ENCODE results near the gene AREL1. TPM values are rescaled to one million over a fixed set of nuclear protein-coding genes. Genes with fewer than 3 reads are reported as not detected.

Gene AREL1
- total RNA-seq, 4 donors from 2014 or later, result 45.6 to 61.1 (median 50.4) TPM

DNA sequence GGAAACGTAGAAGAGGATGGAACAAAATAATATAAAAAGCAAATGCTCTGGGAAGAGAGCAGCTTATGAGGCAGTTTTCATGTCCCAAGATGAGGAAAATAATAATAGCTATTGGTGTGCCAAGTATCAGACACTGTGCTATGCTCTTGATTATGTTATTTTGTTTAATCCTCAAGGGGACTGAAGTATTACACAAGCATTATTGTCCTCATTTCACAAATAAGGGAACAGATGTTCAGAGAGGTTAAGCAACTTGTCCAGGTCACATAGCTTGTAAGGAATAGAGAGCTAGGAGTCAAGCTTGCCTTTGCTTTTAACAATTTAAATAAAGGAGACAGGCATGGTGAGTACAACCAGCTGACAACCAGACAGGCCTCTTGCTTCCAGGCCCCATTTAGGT is 73.9 kb downstream of the AREL1 start:
- no peak for TF ChIP-seq CTCF (IDR thresholded peaks at IDR 0.05)
- no peak for TF ChIP-seq POLR2A (IDR thresholded peaks at IDR 0.05)
- Histone ChIP-seq H3K4me3 (replicated peaks in 1 of 3) (no peak overlapping the region), H3K4me1 (no peaks in the 10 kb centered on the region), H3K27me3 (no peaks in the 10 kb centered on the region), H3K36me3 (no peaks in the 10 kb centered on the region), H3K27ac (no peak overlapping the region), H3K9me3 (no peaks in the 10 kb centered on the region)
- WGBS, 2 donors, result 83 to 87% methylated on average over 1 of the region's 1 CpG
- DNase-seq, result no peak
- intact Hi-C loops (cut with DNase I), result no loop called here

- no peaks in the 10 kb centered on the region for H3K27me3 ChIP-seq
- no peaks in the 10 kb centered on the region for H3K9me3 ChIP-seq
- no peak for TF ChIP-seq POLR2A (IDR thresholded peaks at IDR 0.05)
- no peak for TF ChIP-seq CTCF (IDR thresholded peaks at IDR 0.05)
- no peak for DNase-seq
- H3K36me3 ChIP-seq, result no peaks in the 10 kb centered on the region
- H3K4me1 ChIP-seq, result no peaks in the 10 kb centered on the region
- WGBS, 2 donors, result 58 to 63% methylated on average over 7 of the region's 7 CpGs
- H3K4me3 ChIP-seq (replicated peaks in 1 of 3), result no peak overlapping the region
- intact Hi-C loops (cut with DNase I), result no loop called here
- no peak overlapping the region for H3K27ac ChIP-seq
Measured at GRCh38 chr14:74638066-74638465, 74.8 kb downstream of the AREL1 start.

DNA sequence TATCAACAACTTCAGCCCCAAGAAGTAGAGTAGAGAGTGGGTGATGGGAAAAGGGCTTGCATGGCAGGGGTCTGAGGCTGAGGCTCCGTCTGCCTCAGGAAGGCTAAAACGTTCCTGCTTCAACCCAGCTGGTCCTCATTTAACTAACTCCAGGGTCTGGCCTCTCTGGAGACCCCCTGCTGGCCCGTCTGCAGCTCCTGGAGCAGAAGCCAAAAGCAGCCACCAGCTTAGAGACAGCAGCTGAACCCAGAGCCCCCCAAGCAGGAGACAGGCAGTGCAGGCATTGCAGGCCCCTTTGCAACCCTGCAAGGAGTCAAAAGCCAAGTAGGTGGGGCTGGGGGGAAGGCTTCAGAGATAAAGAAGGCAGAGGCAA is 75.7 kb downstream of the AREL1 start:
- H3K36me3 ChIP-seq, result no peaks in the 10 kb centered on the region
- no peaks in the 10 kb centered on the region for H3K9me3 ChIP-seq
- no peak for DNase-seq
- 55 to 78% methylated on average over 3 of the region's 3 CpGs for WGBS, 2 donors
- H3K4me3 ChIP-seq (replicated peaks in 1 of 3), result no peak overlapping the region
- H3K27ac ChIP-seq, result no peak overlapping the region
- no peaks in the 10 kb centered on the region for H3K4me1 ChIP-seq
- intact Hi-C loops (cut with DNase I), result no loop called here
- H3K27me3 ChIP-seq, result no peaks in the 10 kb centered on the region
- TF ChIP-seq CTCF (IDR thresholded peaks at IDR 0.05), result no peak
- no peak for TF ChIP-seq POLR2A (IDR thresholded peaks at IDR 0.05)

GRCh38 chr14:74636424-74637177 is 76.3 kb downstream of the AREL1 start:
- intact Hi-C loops (cut with DNase I), result no loop called here
- H3K4me3 ChIP-seq (replicated peaks in 1 of 3), result no peak overlapping the region
- WGBS, 2 donors, result 84 to 89% methylated on average over 10 of the region's 10 CpGs
- no peak overlapping the region for H3K27ac ChIP-seq
- H3K9me3 ChIP-seq, result no peaks in the 10 kb centered on the region
- no peaks in the 10 kb centered on the region for H3K27me3 ChIP-seq
- DNase-seq, result no peak
- H3K36me3 ChIP-seq, result no peaks in the 10 kb centered on the region
- H3K4me1 ChIP-seq, result no peaks in the 10 kb centered on the region
- TF ChIP-seq CTCF (IDR thresholded peaks at IDR 0.05) (no peak), POLR2A (IDR thresholded peaks at IDR 0.05) (no peak)

- Histone ChIP-seq H3K36me3 (no peaks in the 10 kb centered on the region), H3K9me3 (no peaks in the 10 kb centered on the region), H3K27ac (no peak overlapping the region), H3K4me3 (replicated peaks in 1 of 3) (no peak overlapping the region), H3K4me1 (no peaks in the 10 kb centered on the region), H3K27me3 (no peaks in the 10 kb centered on the region)
- intact Hi-C loops (cut with DNase I), result no loop called here
- WGBS, 2 donors, result 84 to 89% methylated on average over 3 of the region's 3 CpGs
- no peak for TF ChIP-seq POLR2A (IDR thresholded peaks at IDR 0.05)
- no peak for TF ChIP-seq CTCF (IDR thresholded peaks at IDR 0.05)
- DNase-seq, result no peak
Measured at GRCh38 chr14:74635847-74636246, 77.0 kb downstream of the AREL1 start.
